IMR-90 (cell line): ENCODE measurements around the gene SVEP1.

ENCODE experiments used
- FOS ChIP-seq: fragments of 150-350 bp; IDR thresholded peaks from 2 replicates; pipeline ENCODE4 v1.6.1; 2016; ENCODE audit warnings: low read depth, low read length
- MXI1 ChIP-seq: IDR thresholded peaks from 2 replicates; pipeline ENCODE4 v1.6.1; 2012; ENCODE audit warnings: low read depth, mild to moderate bottlenecking, low read length, moderate library complexity, borderline replicate concordance
- TF ChIP-seq, protein P1 (sequence below): fragments of 150-350 bp; IDR thresholded peaks from 2 replicates; pipeline ENCODE4 v1.6.1; 2017; ENCODE audit warnings: mild to moderate bottlenecking, antibody characterized with exemption, low read length, low read depth
- TF ChIP-seq, protein P2 (sequence below): conservative IDR thresholded peaks from 2 replicates; pipeline ENCODE4 v1.5.1; 2012; ENCODE audit warnings: mild to moderate bottlenecking, low read depth, low read length, improper control_type of control experiment

DNA sequence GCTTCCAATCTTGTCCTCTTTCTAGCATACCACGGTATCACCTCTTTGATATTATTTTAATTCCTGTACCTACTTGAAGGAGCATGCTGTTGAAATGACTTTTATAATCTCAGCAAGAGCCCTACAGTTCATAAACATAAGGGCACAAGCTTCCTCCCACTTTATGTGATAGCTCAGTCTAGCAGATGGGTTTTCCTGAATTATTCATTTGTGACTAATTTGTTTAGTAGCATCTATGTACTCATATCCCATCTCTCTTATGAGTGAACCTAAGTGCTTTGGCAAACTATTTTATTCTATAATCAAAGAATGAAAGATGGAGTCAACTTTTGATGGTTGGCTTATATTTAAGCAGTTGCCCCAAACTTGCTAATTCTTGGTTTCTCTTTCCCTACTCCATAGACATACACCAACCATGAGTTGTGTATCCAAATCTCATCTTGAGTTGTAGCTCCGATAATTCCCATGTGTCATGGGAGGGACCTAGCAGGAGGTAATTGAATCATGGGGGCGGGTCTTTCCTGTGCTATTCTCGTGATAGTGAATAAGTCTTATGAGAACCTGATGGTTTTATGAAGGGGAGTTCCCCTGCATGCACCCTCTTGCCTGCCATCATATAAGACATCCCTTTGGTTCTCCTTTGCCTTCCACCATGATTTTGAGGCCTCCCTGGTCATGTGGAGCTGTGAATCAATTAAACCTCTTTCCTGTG is 259.6 kb downstream of the SVEP1 start:
- no peak for TF ChIP-seq MXI1
- TF ChIP-seq, protein P1, sequence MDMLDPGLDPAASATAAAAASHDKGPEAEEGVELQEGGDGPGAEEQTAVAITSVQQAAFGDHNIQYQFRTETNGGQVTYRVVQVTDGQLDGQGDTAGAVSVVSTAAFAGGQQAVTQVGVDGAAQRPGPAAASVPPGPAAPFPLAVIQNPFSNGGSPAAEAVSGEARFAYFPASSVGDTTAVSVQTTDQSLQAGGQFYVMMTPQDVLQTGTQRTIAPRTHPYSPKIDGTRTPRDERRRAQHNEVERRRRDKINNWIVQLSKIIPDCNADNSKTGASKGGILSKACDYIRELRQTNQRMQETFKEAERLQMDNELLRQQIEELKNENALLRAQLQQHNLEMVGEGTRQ: no peak
- TF ChIP-seq, protein P2, sequence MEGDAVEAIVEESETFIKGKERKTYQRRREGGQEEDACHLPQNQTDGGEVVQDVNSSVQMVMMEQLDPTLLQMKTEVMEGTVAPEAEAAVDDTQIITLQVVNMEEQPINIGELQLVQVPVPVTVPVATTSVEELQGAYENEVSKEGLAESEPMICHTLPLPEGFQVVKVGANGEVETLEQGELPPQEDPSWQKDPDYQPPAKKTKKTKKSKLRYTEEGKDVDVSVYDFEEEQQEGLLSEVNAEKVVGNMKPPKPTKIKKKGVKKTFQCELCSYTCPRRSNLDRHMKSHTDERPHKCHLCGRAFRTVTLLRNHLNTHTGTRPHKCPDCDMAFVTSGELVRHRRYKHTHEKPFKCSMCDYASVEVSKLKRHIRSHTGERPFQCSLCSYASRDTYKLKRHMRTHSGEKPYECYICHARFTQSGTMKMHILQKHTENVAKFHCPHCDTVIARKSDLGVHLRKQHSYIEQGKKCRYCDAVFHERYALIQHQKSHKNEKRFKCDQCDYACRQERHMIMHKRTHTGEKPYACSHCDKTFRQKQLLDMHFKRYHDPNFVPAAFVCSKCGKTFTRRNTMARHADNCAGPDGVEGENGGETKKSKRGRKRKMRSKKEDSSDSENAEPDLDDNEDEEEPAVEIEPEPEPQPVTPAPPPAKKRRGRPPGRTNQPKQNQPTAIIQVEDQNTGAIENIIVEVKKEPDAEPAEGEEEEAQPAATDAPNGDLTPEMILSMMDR: no peak
- no peak for TF ChIP-seq FOS
